HL-60 (cell line): Measurements from ENCODE around the gene KIAA1217.

Experiments used
- POLR2AphosphoS5 ChIP-seq: IDR thresholded peaks from 2 replicates; pipeline ENCODE4 v1.6.1; 2012; ENCODE audit warnings: low read depth
- TF ChIP-seq, protein P1 (sequence below): IDR thresholded peaks from one replicate; pipeline ENCODE4 v1.5.1; 2011; ENCODE audit warnings: low read length, control low read depth, inconsistent platforms; ENCODE audit not compliant: insufficient read depth

DNA sequence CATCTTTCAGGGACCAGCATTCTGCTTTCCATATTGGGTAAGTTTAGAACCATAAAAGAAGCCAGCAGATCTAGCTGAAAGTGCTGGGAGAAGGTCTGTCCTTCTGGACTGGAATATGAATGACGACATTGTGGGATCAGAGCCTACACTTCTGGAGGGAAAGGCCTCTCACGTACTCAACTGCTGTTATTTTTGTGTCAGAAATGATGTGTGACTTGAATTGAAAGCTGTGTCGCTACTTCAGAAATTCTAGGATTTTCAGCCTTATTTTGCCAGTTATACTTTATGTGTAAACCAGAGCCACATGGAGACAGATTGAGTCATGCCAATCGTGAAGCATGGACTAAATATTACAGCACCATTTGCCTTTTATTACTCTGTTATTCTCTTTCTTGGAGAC lies 231.0 kb downstream of the KIAA1217 start:
- TF ChIP-seq, protein P1, sequence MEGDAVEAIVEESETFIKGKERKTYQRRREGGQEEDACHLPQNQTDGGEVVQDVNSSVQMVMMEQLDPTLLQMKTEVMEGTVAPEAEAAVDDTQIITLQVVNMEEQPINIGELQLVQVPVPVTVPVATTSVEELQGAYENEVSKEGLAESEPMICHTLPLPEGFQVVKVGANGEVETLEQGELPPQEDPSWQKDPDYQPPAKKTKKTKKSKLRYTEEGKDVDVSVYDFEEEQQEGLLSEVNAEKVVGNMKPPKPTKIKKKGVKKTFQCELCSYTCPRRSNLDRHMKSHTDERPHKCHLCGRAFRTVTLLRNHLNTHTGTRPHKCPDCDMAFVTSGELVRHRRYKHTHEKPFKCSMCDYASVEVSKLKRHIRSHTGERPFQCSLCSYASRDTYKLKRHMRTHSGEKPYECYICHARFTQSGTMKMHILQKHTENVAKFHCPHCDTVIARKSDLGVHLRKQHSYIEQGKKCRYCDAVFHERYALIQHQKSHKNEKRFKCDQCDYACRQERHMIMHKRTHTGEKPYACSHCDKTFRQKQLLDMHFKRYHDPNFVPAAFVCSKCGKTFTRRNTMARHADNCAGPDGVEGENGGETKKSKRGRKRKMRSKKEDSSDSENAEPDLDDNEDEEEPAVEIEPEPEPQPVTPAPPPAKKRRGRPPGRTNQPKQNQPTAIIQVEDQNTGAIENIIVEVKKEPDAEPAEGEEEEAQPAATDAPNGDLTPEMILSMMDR, result no peak
- no peak for TF ChIP-seq POLR2AphosphoS5
